HG03135 (cell line): ENCODE data around the gene TUBGCP2.
A peak's percentile ranks its signal among the peaks of the same experiment; 100 is the strongest.

ENCODE experiments used
- ATAC-seq: cut with Tn5 transposase; IDR thresholded peaks from one replicate; pipeline ENCODE4 v1.9.1; 2021; ENCODE audit warnings: mild to moderate bottlenecking, moderate library complexity; ENCODE audit not compliant: unreplicated experiment

Gene TUBGCP2

DNA sequence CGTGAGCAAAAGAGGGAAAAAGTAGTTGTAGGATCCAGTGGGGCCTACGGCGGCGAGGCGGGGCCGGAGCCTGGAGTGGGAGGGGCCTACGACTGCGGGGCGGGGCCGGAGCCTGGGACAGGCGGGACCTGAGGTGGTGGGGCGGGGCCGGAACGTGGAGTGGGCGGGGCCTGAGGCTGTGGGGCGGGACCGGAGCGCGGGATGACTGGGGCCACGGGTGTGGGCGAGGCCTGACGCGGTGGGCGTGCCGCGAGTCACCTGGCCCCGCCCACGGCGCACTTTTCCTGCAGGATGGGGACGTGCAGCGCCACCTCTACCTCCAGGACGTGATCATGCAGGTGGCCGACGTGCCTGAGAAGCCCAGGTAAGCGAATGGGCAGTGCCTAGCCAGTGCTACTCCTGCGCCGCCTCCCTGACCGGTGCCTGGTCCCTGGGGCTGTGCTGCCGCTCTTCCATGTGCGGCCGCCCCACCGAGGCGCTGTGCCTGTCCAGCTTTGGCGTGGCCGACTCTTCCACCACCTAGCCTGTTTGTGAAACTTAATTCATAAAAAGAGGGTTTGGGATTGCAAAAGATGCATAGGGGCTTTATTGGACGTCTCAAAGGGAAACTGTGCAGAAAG lies 538 bp upstream of the TUBGCP2 start:
- ATAC-seq = peak; percentile 74

DNA sequence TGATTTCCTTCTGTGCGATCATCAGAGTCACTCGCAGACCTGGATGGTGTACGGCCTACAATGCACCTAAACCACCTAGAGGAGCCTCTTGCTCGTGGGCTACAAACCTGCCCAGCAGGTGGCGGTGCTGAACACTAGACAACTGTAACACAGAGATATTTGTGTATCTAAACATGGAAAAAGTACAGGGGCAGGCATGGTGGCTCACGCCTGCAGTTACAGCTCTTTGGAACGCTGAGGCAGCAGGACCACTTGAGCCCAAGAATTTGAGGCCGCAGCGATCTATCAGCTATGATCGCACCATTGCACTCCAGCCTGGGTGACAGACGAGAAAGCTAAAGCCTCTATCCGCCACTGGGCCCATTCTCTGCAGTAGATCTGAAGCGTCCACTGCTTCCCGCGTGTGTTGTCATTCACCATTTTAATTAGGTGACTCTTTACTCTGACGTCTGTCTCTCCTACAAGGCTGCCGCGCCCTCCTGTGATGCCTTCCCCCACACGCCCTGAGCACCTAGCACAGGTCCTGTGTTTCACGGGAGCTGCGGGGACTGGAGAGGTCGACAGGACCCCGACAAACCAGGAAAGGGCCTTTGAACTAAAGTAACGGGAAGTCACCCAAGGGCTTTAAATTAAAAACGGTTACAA lies 774 bp downstream of the TUBGCP2 start:
- ATAC-seq = peak; percentile 47

DNA sequence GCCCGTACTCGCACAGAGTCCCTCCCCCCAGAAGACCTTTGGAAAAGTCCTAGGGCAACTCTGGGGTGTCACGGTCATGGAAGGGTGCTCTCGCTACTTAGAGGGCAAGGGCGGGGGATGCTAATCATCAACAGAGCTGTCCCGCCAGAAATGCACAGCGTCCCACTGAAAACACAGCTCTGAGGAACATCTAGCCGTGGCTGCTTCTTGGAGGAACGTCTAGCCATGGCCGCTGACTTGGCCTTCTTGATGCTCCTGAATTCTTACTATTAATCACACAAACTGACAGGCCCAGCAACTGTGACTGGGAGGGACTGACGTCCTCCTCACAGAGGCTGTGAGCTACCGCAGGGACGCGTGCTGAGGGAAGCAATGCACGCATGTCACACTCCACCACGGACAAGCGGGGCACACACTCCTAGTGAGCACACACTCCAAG lies 1.7 kb downstream of the TUBGCP2 start:
- no peak for ATAC-seq

DNA sequence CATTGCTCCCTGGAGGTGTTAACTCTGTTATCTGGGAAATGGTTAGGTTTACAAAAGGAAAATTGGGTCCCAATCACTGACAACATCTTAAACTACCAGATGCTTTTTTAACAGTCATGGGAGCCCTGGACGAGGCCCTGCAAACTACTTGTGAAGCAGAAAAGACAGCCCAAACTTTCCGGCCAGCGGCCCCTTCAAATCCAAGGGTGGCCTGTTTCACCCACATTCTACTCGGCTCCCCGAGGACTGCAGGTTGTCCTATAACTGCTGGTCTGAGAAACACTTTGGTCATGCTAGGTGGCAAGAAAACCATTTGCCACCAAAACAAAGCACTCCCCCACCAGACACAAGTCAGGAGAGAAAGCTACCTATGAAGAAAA lies 2.6 kb downstream of the TUBGCP2 start:
- ATAC-seq = no peak

DNA sequence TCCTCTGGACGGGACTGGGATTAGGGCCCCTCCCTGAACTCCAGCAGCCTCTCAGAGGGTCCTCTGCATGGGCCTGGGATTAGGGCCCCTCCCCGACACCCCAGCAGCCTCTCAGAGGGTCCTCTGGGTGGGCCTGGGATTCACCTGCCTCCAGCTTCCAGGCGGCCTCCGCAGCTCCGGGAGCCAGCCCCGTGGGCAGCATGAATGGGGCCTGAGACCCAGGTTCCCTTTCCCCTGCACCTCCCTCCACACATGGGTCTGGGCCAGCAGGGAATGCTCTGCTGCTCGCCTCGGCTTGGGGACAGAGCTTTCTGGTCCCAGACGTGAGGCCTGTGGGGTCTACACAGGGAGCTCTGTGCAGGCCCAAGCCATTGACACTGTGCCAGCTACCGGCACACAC lies 5.5 kb downstream of the TUBGCP2 start:
- no peak for ATAC-seq

DNA sequence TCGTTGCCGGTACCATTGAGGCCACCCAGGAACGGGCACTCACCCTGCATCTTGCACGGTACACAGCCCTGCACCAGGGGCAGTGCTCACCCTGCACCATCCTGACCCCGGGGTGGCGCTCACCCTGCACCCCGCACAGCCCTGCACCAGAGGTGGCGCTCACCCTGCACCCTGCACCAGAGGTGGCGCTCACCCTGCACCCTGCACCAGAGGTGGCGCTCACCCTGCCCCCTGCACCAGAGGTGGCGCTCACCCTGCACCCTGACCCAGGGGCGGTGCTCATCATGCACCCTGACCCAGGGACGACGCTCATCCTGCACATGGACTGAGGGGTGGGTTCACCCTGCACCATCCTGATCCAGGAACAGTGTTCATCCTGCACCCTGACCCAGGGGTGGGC lies 6.4 kb downstream of the TUBGCP2 start:
- no peak for ATAC-seq

DNA sequence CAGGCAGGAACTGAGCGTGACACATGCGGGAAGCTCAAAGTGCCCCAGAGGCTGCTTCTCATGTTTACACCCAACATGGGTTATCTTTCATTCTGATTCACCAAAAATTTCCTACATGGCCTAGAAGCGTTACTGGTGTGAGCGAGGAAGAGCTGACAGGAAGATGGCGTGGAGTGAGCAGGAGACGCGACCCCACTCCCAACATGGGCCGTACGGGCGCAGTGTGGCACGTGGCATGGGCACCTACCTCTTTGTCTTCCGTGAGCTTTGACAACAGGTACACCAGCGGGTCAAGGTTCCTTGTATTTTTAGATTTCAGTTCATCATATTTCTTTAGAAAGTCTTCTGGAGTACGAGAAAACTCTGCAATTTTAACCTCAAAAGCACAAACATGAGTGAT lies 8.9 kb downstream of the TUBGCP2 start:
- no peak for ATAC-seq

DNA sequence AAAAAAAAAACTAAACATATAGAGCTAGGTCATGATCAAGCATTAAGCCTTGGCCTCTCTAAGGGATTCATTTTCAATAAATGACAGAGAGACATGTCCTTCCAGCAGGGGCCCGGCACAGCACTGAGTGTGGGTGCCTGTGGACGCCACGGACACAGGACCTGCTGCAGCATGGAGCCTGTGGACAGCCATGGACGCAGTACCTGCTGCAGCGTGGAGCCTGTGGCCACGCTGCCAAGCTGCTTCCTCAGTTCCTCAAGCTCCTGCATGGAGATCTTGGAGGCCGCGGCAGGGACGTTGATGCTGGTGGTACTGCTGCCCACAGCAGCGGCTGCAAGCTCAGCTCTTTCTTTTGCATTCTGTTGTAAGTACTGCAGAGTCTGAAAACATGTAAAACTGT lies 9.4 kb downstream of the TUBGCP2 start:
- ATAC-seq = no peak

DNA sequence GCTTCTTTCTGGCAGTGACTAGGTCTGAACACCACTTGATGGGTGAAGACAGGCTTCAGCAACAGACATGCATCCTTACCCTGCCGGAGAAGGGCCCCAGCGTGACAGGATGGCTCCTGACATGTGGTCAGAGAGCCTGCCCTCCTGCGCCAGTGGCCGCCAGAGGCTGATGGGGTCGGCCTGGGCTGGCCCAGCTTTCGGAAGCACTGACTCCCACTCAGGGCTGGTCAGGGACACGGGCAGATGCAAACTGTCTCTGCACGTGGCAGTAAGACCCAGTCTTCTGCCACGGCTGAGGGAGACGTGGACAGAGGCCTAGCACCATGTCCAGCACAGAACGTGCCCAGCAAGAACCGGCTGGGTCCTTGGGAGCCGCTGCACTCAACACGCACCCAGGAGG lies 10.2 kb downstream of the TUBGCP2 start:
- ATAC-seq = no peak

DNA sequence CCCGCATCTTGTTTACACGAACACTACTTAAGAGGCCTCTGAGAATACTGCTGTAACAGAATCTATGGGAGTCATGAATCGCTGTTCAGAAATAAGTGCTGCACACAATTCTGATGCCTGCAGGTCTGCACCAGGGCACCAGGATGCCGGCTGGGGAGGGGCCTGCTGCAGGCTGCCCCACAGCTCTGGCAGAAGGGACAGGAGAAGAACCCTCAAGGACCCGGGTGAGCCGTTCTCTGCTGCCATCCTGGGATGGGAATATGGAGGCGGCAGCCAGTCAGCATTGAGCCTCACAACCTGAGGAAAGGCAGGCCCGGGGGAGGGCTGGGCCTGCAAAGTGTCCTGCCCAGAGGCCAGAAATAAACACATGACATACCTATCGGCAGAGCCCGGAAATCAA lies 11.2 kb downstream of the TUBGCP2 start:
- ATAC-seq = no peak

DNA sequence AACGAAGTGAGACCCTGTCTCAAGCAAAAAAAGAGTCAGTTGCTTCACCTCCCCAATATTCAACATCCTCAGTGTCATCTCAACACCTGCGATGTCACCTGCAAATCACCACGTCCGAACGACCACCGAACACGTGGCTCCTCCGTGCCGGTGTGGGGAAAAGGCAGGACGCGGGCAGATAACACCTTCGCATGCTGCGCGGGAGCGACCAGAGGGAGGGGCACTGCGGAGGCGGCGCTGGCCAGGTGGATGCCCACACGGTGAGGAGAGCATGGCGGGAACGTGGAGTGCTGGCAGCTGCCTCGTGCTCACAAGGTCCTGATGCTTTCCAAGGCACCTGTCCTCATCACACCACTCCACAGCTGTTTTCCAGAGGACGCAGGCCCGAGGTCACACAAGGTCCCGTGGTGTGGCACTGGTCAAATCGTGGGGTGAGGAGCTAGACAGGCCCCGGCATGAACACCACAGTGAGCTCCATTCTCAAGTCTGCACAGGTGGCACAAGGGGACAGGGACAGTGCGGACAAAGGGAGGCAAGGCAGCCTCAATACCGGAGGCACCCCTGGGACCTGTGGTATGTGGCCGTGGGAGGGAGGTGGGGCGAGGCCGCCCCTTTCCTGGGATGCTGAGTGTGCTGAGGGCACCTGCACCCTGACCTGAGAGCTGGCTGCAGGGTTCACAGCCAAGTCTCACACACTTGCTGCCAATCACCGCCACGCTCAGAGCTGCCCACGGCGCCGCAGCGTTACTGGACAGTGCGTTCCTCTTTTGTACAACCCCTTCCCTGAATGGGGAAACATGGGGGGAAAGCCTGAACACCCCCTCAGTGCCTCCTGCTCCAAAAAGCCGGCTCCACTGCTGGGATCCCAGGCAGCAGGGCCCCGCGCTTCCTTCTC lies 13.0 kb downstream of the TUBGCP2 start:
- ATAC-seq = no peak

DNA sequence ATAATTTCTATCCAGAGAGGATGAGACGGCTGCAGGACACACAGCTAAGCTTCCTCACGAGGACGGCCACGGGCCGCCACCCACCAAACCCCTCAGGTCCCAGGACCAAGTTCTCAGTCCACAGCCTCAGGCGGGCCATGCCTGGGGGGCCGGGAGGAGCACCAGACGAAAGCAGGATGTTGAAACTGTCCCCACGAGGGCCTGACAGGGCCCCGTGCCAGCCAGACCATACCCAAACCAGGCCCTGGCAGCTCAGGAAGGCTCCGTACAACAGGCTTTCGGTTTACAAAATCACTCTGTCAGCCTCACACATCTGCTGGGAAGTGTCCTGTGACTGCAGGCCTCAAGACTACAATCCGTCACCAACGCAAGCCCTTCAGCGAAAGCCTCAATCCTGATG lies 14.5 kb downstream of the TUBGCP2 start:
- no peak for ATAC-seq

DNA sequence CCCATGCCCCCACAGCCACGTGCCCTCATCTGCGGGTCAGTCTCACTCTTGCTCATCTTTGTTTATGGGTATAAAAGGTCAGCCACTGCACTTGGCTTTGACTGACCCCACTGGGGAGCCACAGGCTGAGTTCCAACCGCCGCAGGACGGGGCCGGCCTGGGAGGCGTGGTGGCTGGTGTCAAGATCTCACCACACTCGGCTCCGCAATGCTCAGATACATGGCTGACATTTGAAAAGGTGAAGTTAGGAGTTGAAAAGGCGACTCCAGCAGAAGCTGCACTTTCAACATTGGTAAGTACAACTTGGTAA lies 14.9 kb downstream of the TUBGCP2 start:
- no peak for ATAC-seq

DNA sequence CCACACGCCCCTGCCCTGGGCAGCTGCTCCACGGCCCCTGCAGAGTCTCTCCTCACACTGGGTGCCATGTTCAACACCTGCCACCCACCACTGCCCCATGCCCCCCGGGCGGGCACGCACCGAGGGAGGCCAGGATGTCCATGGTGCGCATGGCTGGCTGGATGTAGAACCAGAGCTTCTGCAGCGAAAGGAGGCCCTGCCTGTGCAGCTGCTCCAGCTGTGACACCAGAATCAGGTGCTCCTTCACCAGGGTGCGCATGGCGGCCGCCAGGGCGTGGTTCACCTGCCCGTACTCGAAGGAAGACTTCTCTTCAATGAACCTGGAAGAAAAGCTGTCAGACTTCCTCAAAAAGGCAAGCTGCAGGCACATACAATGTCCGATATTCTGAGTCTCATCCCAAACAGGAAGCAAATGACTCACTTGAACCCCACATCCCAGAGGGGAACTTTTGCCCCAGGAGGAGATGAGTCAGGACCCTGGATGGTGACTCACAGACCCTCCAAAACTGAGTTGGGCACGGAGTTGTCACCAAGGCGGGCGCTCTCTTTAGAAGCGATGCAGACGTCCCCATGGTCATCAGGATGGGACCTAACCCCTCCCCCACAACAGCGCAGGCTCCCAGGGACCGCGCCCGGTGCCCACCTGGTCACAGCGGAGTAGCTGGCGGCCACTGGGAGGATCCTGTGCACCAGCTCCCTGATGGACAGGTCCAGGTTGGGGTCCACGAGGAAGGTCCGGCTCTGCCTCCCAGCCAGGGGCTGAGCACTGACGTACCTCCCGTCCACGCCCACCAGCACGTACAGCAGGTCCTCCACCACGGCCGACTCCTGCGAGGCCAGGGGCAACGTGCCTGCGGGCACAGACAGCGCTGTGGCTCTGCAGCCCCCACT lies 15.5 kb downstream of the TUBGCP2 start:
- ATAC-seq = no peak

DNA sequence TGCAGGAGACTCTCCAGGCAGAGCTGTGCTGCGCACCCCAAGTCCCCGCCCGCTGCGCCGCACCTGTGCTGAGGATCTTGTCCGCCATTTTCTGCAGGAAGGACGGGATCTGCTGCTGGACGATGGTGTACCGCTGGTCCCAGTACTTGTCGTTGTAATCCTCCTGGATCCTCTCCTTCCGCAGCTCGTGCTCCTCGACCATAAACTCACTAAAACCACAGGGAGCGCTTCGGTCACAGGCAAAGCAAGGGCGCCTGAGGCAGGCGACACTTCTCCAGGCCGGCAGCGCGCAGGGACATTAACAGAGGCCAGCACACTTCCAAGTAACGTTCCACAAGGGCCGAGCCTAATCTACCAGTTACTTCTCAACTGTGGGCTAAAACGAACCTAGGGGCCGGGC lies 18.9 kb downstream of the TUBGCP2 start:
- ATAC-seq = no peak

DNA sequence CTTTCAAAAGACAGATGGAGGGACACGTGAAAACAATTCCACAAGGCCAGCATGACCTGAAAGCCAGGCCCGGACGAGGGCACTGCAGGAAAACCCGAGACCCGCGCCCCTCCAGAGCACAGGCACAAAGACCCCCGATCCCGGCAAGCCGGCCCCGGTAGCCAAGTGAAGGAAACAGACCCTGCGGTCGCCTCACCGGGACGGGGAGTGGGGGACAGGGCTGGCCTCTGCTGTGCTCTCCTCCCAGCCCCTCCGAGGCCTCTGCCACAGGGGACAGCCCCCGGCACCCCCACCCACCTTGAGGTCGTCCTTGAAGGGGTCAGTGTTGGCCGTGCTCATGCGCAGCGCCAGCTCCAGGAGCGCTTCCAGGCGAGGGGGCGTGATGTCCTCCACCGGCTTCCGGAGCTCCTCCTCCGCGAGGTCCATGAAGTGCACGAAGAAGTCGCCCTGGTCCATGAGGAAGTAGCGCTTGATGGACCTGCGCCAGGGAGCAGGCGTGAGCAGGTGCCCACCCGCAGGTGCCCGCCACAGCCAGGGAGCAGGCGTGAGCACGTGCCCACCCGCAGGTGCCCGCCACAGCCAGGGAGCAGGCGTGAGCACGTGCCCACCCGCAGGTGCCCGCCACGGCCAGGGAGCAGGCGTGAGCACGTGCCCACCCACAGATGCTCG lies 20.7 kb downstream of the TUBGCP2 start:
- ATAC-seq = no peak

DNA sequence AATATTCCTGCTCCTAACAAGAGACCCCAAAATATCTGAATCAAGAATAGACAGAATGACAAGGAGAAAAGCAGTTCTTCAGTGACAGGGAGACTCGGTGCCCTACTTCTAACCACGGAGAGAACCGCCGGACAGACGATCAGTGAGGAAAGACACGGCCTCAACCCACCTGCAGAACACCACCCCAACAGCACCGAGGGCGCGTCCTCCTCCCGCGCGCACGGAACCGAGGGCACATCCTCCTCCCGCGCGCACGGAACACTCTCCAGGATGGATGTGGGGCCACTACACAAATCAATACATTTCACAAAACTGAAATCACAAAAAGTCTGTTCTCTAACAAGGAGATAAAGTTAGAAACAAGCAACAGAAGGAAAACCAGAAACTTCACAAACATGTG lies 22.3 kb downstream of the TUBGCP2 start:
- no peak for ATAC-seq

DNA sequence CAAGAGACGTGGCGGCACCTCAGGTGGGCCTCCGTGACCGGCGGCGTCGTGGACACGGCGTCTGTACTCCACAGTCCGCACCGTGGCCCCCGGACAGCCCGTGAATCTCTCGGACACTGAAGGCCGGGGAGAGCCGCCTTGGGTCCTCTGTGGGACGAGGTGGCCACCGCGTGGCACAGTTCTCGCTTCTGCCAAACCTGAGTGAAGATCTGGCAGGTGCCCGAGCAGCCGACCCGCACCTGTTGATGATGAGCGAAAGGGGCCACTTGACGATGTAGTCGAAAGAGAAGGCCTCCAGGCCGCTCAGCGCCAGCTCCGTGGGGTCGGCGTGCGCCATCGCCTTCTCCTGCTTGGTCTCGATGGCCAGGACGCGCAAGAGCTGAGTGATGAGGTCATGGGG lies 23.5 kb downstream of the TUBGCP2 start:
- no peak for ATAC-seq

DNA sequence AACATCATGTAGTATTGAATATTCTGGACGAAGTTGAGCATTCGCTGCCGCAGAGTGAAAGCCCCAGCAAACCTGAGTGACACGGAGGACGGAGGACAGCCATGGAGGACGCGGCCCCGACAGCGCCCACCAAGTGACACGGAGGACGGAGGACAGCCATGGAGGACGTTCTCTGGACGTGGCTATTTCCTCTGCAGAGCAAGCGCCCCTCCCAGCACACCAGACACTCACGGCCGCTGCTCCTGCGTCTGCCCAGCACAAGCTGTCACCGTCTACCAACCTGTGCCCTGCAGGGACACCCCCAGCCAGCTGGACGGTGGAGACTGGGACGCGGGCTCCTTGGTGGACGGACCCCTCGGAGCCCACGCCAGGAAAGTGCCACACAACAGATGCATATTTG lies 24.7 kb downstream of the TUBGCP2 start:
- no peak for ATAC-seq

DNA sequence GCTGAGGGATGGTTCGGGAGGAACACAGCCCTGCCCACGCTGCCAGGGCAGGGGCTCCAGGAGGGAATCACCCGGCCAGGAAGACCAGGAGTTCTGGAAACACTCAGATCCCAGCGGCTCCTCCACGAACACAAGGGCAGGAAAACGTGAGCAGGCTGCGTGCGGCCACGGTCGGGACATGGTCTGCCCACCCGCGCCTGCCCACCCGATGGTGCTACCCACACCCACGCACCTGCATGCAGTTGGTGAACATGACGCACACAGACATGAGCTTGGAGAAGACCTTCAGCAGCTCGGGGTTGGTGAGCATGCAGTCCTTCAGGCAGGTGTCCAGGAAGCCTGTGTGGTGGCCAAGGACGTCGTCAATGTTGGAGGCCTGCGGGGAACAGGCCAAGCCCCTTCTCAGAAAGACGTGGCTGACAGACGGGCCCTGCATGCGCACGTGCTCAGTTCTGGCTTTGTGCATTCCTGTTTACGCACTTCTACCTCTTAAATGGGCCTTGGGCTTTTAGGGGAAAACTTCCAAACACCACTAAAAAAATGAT lies 25.8 kb downstream of the TUBGCP2 start:
- ATAC-seq = no peak
